K562 (cell line): ENCODE measurements around the gene EFNA2. TPM values are rescaled to one million over a fixed set of nuclear protein-coding genes. Genes with fewer than 3 reads are reported as not detected.
A peak's percentile ranks its signal among the peaks of the same experiment; 100 is the strongest.

Experiments used
- CEBPB ChIP-seq: fragments of 450-650 bp; IDR thresholded peaks from 2 replicates; pipeline ENCODE4 v1.6.1; 2016; ENCODE audit warnings: missing genetic modification characterization, missing compliant biosample characterization
- RFX5 ChIP-seq: IDR thresholded peaks from 2 replicates; pipeline ENCODE4 v1.6.1; 2011; ENCODE audit warnings: low read depth, mild to moderate bottlenecking, improper control_type of control experiment, low read length
- RHOXF2B ChIP-seq: fragments of 250-450 bp; sonication (Bioruptor Pico); conservative IDR thresholded peaks from 2 replicates; pipeline ENCODE4 v1.5.1; 2021
- SAFB2 ChIP-seq: fragments of 200-400 bp; formaldehyde crosslinking; IDR thresholded peaks from 2 replicates; pipeline ENCODE4 v1.6.1; 2018; ENCODE audit warnings: borderline replicate concordance, low read length, low read depth, moderate library complexity; ENCODE audit not compliant: severe bottlenecking
- ZNF507 ChIP-seq: conservative IDR thresholded peaks from 2 replicates; pipeline ENCODE4 v1.6.1; 2017; ENCODE audit warnings: missing genetic modification characterization, missing compliant biosample characterization
- polyA plus RNA-seq, 8 experiments: library from polyadenylated mRNA; depleted of rRNA in 4 of 8; stranded (reverse) in 5 of 8; unstranded in 3 of 8; fragments of >200 nt; fragmentation: Nextera tagmentation in 2 of 8; fragmentation: Illumina TruSeq in 1 of 8; extraction: Ambion mirVana in 2 of 8; extraction: Trizol in 1 of 8; gene quantifications; 2 replicates each; pipeline versions ENCODE4 v1.2.1 to v1.2.3, GENCODE V29; 2011 to 2014; ENCODE audit warnings: inconsistent platforms in 1 of 8, missing spikeins in 1 of 8
- total RNA-seq, 7 experiments: library from RNA; depleted of rRNA in 6 of 7; stranded (reverse); fragments of >200 nt in 6 of 7; fragmentation: Illumina TruSeq in 2 of 7; extraction: Trizol in 2 of 7; gene quantifications; 2 replicates each; pipeline versions ENCODE4 v1.2.1 to v1.2.3, GENCODE V29; 2011 to 2021; ENCODE audit warnings: low replicate concordance in 1 of 7
- TF ChIP-seq, protein P1 (sequence below): fragments of 450-650 bp; IDR thresholded peaks from 2 replicates; pipeline ENCODE4 v1.6.1; 2016; ENCODE audit warnings: mild to moderate bottlenecking, moderate library complexity
- TF ChIP-seq, protein P2 (sequence below): sonication (generic); formaldehyde crosslinking; IDR thresholded peaks from 2 replicates; pipeline ENCODE4 v1.8.0; 2023; ENCODE audit warnings: mild to moderate bottlenecking, missing genetic modification reagents
- TF ChIP-seq, protein P3 (sequence below), 2 experiments: fragments of 250-450 bp in 1 of 2; fragments of 450-650 bp in 1 of 2; sonication (Bioruptor Pico) in 1 of 2; IDR thresholded peaks; 2 replicates each; pipeline versions ENCODE4 v1.6.1 to v1.8.0; 2016 to 2021; ENCODE audit warnings: mild to moderate bottlenecking in 2 of 2, moderate library complexity in 2 of 2, missing compliant biosample characterization in 1 of 2, missing genetic modification characterization in 1 of 2

The EFNA2 gene
- total and polyA plus RNA-seq, 9 of the 15 experiments (the other 6 are each of a cell fraction or from before 2014, with no cell fraction given): 0.11 to 0.44 (median 0.15) TPM; not detected in 6

DNA sequence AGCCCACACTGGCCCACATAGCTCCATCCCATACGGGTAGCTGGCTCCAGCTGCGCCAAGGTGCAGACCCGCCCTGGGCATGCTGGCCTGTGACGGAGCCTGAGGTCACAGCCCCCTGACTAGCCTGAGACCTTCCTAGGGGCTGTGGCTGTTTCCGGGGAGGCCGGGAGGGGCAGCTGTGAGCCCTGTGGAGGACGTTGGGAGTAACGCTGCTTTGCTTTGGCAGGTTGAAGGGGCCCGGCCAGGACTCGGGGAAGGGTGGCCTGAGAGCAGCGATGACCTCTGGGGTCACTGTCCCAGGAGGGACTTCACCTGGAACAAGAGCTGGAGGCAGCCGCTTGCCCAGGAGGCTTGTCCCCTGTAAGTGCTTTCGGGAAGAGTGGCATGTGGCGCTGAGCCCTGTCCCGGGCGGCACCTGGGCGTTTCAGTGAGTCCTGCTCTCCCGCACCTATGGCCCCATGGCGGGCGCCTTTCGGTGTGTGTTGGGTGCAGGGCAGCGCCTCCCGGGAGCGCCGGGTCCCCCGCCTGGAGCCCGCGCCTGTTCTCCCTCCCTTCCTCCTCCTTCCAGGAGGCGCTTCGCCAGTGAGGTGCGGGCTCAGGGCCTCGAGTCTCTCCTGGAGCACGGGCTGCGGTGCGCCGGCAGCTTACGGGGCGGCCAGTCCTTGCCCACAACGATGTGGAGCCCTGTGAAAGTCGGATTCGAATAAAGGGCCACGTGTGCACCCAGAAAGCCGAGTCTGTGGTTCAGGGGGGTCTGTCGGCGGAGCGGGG, 11.4 kb upstream of the EFNA2 start (continued):
- TF ChIP-seq, protein P1, sequence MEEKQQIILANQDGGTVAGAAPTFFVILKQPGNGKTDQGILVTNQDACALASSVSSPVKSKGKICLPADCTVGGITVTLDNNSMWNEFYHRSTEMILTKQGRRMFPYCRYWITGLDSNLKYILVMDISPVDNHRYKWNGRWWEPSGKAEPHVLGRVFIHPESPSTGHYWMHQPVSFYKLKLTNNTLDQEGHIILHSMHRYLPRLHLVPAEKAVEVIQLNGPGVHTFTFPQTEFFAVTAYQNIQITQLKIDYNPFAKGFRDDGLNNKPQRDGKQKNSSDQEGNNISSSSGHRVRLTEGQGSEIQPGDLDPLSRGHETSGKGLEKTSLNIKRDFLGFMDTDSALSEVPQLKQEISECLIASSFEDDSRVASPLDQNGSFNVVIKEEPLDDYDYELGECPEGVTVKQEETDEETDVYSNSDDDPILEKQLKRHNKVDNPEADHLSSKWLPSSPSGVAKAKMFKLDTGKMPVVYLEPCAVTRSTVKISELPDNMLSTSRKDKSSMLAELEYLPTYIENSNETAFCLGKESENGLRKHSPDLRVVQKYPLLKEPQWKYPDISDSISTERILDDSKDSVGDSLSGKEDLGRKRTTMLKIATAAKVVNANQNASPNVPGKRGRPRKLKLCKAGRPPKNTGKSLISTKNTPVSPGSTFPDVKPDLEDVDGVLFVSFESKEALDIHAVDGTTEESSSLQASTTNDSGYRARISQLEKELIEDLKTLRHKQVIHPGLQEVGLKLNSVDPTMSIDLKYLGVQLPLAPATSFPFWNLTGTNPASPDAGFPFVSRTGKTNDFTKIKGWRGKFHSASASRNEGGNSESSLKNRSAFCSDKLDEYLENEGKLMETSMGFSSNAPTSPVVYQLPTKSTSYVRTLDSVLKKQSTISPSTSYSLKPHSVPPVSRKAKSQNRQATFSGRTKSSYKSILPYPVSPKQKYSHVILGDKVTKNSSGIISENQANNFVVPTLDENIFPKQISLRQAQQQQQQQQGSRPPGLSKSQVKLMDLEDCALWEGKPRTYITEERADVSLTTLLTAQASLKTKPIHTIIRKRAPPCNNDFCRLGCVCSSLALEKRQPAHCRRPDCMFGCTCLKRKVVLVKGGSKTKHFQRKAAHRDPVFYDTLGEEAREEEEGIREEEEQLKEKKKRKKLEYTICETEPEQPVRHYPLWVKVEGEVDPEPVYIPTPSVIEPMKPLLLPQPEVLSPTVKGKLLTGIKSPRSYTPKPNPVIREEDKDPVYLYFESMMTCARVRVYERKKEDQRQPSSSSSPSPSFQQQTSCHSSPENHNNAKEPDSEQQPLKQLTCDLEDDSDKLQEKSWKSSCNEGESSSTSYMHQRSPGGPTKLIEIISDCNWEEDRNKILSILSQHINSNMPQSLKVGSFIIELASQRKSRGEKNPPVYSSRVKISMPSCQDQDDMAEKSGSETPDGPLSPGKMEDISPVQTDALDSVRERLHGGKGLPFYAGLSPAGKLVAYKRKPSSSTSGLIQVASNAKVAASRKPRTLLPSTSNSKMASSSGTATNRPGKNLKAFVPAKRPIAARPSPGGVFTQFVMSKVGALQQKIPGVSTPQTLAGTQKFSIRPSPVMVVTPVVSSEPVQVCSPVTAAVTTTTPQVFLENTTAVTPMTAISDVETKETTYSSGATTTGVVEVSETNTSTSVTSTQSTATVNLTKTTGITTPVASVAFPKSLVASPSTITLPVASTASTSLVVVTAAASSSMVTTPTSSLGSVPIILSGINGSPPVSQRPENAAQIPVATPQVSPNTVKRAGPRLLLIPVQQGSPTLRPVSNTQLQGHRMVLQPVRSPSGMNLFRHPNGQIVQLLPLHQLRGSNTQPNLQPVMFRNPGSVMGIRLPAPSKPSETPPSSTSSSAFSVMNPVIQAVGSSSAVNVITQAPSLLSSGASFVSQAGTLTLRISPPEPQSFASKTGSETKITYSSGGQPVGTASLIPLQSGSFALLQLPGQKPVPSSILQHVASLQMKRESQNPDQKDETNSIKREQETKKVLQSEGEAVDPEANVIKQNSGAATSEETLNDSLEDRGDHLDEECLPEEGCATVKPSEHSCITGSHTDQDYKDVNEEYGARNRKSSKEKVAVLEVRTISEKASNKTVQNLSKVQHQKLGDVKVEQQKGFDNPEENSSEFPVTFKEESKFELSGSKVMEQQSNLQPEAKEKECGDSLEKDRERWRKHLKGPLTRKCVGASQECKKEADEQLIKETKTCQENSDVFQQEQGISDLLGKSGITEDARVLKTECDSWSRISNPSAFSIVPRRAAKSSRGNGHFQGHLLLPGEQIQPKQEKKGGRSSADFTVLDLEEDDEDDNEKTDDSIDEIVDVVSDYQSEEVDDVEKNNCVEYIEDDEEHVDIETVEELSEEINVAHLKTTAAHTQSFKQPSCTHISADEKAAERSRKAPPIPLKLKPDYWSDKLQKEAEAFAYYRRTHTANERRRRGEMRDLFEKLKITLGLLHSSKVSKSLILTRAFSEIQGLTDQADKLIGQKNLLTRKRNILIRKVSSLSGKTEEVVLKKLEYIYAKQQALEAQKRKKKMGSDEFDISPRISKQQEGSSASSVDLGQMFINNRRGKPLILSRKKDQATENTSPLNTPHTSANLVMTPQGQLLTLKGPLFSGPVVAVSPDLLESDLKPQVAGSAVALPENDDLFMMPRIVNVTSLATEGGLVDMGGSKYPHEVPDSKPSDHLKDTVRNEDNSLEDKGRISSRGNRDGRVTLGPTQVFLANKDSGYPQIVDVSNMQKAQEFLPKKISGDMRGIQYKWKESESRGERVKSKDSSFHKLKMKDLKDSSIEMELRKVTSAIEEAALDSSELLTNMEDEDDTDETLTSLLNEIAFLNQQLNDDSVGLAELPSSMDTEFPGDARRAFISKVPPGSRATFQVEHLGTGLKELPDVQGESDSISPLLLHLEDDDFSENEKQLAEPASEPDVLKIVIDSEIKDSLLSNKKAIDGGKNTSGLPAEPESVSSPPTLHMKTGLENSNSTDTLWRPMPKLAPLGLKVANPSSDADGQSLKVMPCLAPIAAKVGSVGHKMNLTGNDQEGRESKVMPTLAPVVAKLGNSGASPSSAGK: peak; percentile 83
- TF ChIP-seq SAFB2 (no peak), CEBPB (tag) (no peak), RFX5 (no peak), ZNF507 (no peak), RHOXF2B (CRISPR knock-in tag) (no peak)
- TF ChIP-seq, protein P2, sequence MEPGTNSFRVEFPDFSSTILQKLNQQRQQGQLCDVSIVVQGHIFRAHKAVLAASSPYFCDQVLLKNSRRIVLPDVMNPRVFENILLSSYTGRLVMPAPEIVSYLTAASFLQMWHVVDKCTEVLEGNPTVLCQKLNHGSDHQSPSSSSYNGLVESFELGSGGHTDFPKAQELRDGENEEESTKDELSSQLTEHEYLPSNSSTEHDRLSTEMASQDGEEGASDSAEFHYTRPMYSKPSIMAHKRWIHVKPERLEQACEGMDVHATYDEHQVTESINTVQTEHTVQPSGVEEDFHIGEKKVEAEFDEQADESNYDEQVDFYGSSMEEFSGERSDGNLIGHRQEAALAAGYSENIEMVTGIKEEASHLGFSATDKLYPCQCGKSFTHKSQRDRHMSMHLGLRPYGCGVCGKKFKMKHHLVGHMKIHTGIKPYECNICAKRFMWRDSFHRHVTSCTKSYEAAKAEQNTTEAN (CRISPR knock-in tag): no peak
- TF ChIP-seq, protein P3, sequence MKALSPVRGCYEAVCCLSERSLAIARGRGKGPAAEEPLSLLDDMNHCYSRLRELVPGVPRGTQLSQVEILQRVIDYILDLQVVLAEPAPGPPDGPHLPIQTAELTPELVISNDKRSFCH (CRISPR knock-in tag; IDR thresholded peaks at IDR 0.05): no peak
- TF ChIP-seq, protein P3 (tag; IDR thresholded peaks at IDR 0.05): no peak
